ENCODE results near the gene FLOT1. TPM values are rescaled to one million over a fixed set of nuclear protein-coding genes. Genes with fewer than 3 reads are reported as not detected.

FLOT1 gene
- total and polyA plus RNA-seq, 2 donors (not counting 1 experiment from before 2014, with no cell fraction given) = 71.2 to 79.4 TPM

DNA sequence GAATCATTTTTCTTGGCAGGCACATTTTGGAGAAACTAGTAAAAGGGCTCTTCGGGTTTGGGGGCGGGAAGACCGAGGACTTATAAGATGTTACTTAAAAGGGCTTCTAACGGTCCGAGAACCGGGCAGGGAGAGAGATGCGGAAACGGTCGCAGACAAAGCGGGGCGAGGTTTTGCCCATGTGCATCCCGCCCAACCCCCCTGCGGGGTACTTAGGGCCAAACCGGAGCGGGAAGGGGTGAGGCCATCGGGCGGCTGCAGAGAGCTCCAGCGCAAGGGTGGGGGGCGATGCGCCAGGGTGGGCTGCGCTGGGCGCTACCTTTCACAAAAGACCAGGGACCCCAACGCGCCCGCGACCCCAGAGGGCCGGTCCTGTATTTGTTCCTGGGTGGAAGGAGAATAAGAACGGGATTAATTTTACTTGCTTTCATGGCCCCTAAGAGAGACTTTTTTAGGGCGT is 21.7 kb downstream of the FLOT1 start:
- H3K27ac ChIP-seq (ENCODE audit: low read length in 2 of 2) = peak overlapping the region; percentile 82 to 84
- peak overlapping the region; percentile 83 for H3K4me2 ChIP-seq (replicated peaks; ENCODE audit: low read depth, low read length, poor library complexity, severe bottlenecking)
- peak overlapping the region; percentile 78 for H3K9ac ChIP-seq (ENCODE audit: low read length)
- H3K4me1 Mint-ChIP-seq = peaks cover 63% of the 10 kb centered on the region
- H3K9me3 Mint-ChIP-seq (ENCODE audit: insufficient read depth) = no peaks in the 10 kb centered on the region
- H3K27me3 ChIP-seq (replicated peaks in 1 of 4; ENCODE audit: control extremely low read depth in 1 of 4, control insufficient read depth in 3 of 4, insufficient read depth in 4 of 4, low read length in 3 of 4) = no peaks in the 10 kb centered on the region
- peaks cover 2 to 33% of the 10 kb centered on the region in 2 experiments for H3K36me3 ChIP-seq (replicated peaks in 1 of 2; ENCODE audit: control extremely low read depth in 1 of 2, control insufficient read depth in 1 of 2, extremely low read depth in 1 of 2, insufficient read depth in 2 of 2, low read length in 1 of 2)
- no peaks in the 10 kb centered on the region for H3K9me3 ChIP-seq (ENCODE audit: control extremely low read depth in 1 of 3, control insufficient read depth in 2 of 3, insufficient read depth in 1 of 3, low read length in 2 of 3)
- TF ChIP-seq EZH2 (IDR thresholded peaks at IDR 0.05; ENCODE audit: borderline replicate concordance, insufficient read depth, low read depth, low read length, poor library complexity, severe bottlenecking) = no peak
- TF ChIP-seq, protein P1, sequence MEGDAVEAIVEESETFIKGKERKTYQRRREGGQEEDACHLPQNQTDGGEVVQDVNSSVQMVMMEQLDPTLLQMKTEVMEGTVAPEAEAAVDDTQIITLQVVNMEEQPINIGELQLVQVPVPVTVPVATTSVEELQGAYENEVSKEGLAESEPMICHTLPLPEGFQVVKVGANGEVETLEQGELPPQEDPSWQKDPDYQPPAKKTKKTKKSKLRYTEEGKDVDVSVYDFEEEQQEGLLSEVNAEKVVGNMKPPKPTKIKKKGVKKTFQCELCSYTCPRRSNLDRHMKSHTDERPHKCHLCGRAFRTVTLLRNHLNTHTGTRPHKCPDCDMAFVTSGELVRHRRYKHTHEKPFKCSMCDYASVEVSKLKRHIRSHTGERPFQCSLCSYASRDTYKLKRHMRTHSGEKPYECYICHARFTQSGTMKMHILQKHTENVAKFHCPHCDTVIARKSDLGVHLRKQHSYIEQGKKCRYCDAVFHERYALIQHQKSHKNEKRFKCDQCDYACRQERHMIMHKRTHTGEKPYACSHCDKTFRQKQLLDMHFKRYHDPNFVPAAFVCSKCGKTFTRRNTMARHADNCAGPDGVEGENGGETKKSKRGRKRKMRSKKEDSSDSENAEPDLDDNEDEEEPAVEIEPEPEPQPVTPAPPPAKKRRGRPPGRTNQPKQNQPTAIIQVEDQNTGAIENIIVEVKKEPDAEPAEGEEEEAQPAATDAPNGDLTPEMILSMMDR (IDR thresholded peaks at IDR 0.05) = no peak
- no peaks in the 10 kb centered on the region for H3K27me3 Mint-ChIP-seq
- intact Hi-C loops (cut with micrococcal nuclease) = loop anchor here (1.0 kb wide), 2 partner anchors 149 to 164 kb away; partner anchors contain the start of genes ABCF1 and GNL1
- peaks cover 39% of the 10 kb centered on the region for H4K20me1 ChIP-seq (ENCODE audit: control insufficient read depth, insufficient read depth, low read length, poor library complexity, severe bottlenecking)
- H3K79me2 ChIP-seq (ENCODE audit: control insufficient read depth, insufficient read depth, low read length) = peaks cover 73% of the 10 kb centered on the region
- H3K4me3 ChIP-seq (ENCODE audit: control extremely low read depth in 1 of 5, extremely low read depth in 1 of 5, insufficient read depth in 1 of 5, low read depth in 2 of 5, low read length in 4 of 5) = peak overlapping the region; percentile 74 to 99 (median 92)
- H3K4me3 Mint-ChIP-seq = peak overlapping the region; percentile 90
- H2AFZ ChIP-seq (ENCODE audit: insufficient read depth, low read depth, low read length, poor library complexity, severe bottlenecking) = peak overlapping the region; percentile 39
- peaks cover 31 to 49% of the 10 kb centered on the region in 2 donors for H3K4me1 ChIP-seq (ENCODE audit: control insufficient read depth in 2 of 2, insufficient read depth in 2 of 2, low read length in 2 of 2)
- POLR2A ChIA-PET = interaction anchor here (0.6 to 9.8 kb wide), 5 partner anchors 15 to 105 kb away, joined by 6 to 216 read pairs (median 17); partner anchors contain the start of genes MRPS18B and PPP1R10
- CTCF ChIA-PET = interaction anchor here (0.6 to 22.5 kb wide), 12 partner anchors 8 to 356 kb away, joined by 3 to 963 read pairs (median 14); partner anchors contain the start of genes ATAT1, DHX16 and NRM
- peak; percentile 81 for DNase-seq
- peak; percentile 4 for ATAC-seq (ENCODE audit: low read depth)
- under 1% methylated on average over 29 of the region's 29 CpGs for WGBS (ENCODE audit: insufficient coverage)
- H3K27ac Mint-ChIP-seq = peak overlapping the region; percentile 90

Measured in B cell (primary cell).